Neural progenitor cell (in vitro differentiated cells): Measurements from ENCODE around the gene CD2BP2. TPM values are rescaled to one million over a fixed set of nuclear protein-coding genes. Genes with fewer than 3 reads are reported as not detected.

Experiments
- DNase-seq: peaks from one replicate; pipeline ENCODE4 v3.0.0-alpha.2; 2016; ENCODE audit warnings: low spot score
- H2AFZ ChIP-seq: fragments of 200-600 bp; sonication (generic); replicated peaks from 2 replicates; pipeline ENCODE4 v1.6.1; 2016; ENCODE audit warnings: antibody characterized with exemption
- H3F3A ChIP-seq: fragments of 200-600 bp; sonication (generic); 2 replicates; pipeline ENCODE4 v1.6.1; 2016; ENCODE audit warnings: antibody characterized with exemption, low read depth
- H3K27ac ChIP-seq: fragments of 200-600 bp; sonication (generic); 2 replicates; pipeline ENCODE4 v1.5.1; 2016; ENCODE audit warnings: mild to moderate bottlenecking
- H3K27me3 ChIP-seq: fragments of 200-600 bp; sonication (generic); 2 replicates; pipeline ENCODE4 v1.6.1; 2016; ENCODE audit warnings: mild to moderate bottlenecking, moderate library complexity
- H3K36me3 ChIP-seq: fragments of 200-600 bp; sonication (generic); 2 replicates; pipeline ENCODE4 v1.5.1; 2016
- H3K4me1 ChIP-seq: fragments of 200-600 bp; sonication (generic); 2 replicates; pipeline ENCODE4 v1.6.1; 2016; ENCODE audit warnings: mixed run types
- H3K4me2 ChIP-seq: fragments of 200-600 bp; sonication (generic); 2 replicates; pipeline ENCODE4 v1.6.1; 2016
- H3K4me3 ChIP-seq: fragments of 200-600 bp; sonication (generic); 2 replicates; pipeline ENCODE4 v1.5.1; 2016
- H3K79me2 ChIP-seq: fragments of 200-600 bp; sonication (generic); 2 replicates; pipeline ENCODE4 v1.6.1; 2016; ENCODE audit warnings: low read depth
- H3K9ac ChIP-seq: fragments of 200-600 bp; sonication (generic); 2 replicates; pipeline ENCODE4 v1.6.1; 2016
- H3K9me3 ChIP-seq: fragments of 200-600 bp; sonication (generic); 2 replicates; pipeline ENCODE4 v1.5.1; 2016; ENCODE audit warnings: low read depth
- H4K20me1 ChIP-seq: fragments of 200-600 bp; sonication (generic); 2 replicates; pipeline ENCODE4 v1.6.1; 2016; ENCODE audit warnings: low read depth
- H3K27ac Mint-ChIP-seq: 3 replicates; pipeline ENCODE4 v1.8.0; 2021; ENCODE audit warnings: mixed read lengths
- H3K27me3 Mint-ChIP-seq: 2 replicates; pipeline ENCODE4 v1.8.0; 2022; ENCODE audit warnings: low read depth, mild to moderate bottlenecking, inconsistent platforms, moderate library complexity, mixed read lengths; ENCODE audit not compliant: insufficient read depth
- H3K36me3 Mint-ChIP-seq: 3 replicates; pipeline ENCODE4 v1.8.0; 2021; ENCODE audit warnings: mixed read lengths
- H3K4me1 Mint-ChIP-seq: 3 replicates; pipeline ENCODE4 v1.8.0; 2021; ENCODE audit warnings: mixed read lengths
- H3K4me3 Mint-ChIP-seq: 3 replicates; pipeline ENCODE4 v1.8.0; 2021; ENCODE audit warnings: mild to moderate bottlenecking, moderate library complexity, mixed read lengths
- H3K9me3 Mint-ChIP-seq: 3 replicates; pipeline ENCODE4 v1.8.0; 2020; ENCODE audit warnings: mixed read lengths
- CTCF ChIP-seq: fragments of 200-600 bp; sonication (generic); IDR thresholded peaks from 2 replicates; pipeline ENCODE4 v1.5.1; 2017; ENCODE audit warnings: antibody characterized with exemption, mild to moderate bottlenecking
- EZH2 ChIP-seq: fragments of 200-600 bp; sonication (generic); IDR thresholded peaks from 2 replicates; pipeline ENCODE4 v1.6.1; 2017; ENCODE audit warnings: antibody characterized with exemption, mild to moderate bottlenecking, moderate library complexity
- EZH2phosphoT487 ChIP-seq: fragments of 200-600 bp; sonication (generic); IDR thresholded peaks from 2 replicates; pipeline ENCODE4 v1.6.1; 2017; ENCODE audit warnings: antibody characterized with exemption
- total RNA-seq: library from RNA; depleted of rRNA; stranded (reverse); fragments of >200 nt; gene quantifications from 2 replicates; pipeline ENCODE4 v1.2.3, GENCODE V29; 2015; ENCODE audit warnings: low replicate concordance

CD2BP2 gene
- total RNA-seq, 1 donor from 2014 or later: 30.4 TPM

- Histone ChIP-seq H3K4me2 (no peak overlapping the region), H4K20me1 (peaks cover 6% of the 10 kb centered on the region), H3K9ac (no peak overlapping the region), H3K79me2 (peaks cover 16% of the 10 kb centered on the region), H2AFZ (no peak overlapping the region), H3K9me3 (no peaks in the 10 kb centered on the region), H3K4me3 (no peak overlapping the region), H3F3A (peaks cover 29% of the 10 kb centered on the region), H3K27ac (no peak overlapping the region), H3K36me3 (no peaks in the 10 kb centered on the region), H3K4me1 (peaks cover 22% of the 10 kb centered on the region), H3K27me3 (no peaks in the 10 kb centered on the region)
- peaks cover 36% of the 10 kb centered on the region for H3K4me1 Mint-ChIP-seq
- H3K36me3 Mint-ChIP-seq: peaks cover 3% of the 10 kb centered on the region
- H3K27me3 Mint-ChIP-seq: no peaks in the 10 kb centered on the region
- no peak for TF ChIP-seq EZH2phosphoT487
- H3K4me3 Mint-ChIP-seq: peak overlapping the region; percentile 24
- no peak overlapping the region for H3K27ac Mint-ChIP-seq
- no peaks in the 10 kb centered on the region for H3K9me3 Mint-ChIP-seq
- no peak for DNase-seq
These were observed 21.4 kb upstream of the CD2BP2 start for GRCh38 chr16:30376461-30376902.

DNA sequence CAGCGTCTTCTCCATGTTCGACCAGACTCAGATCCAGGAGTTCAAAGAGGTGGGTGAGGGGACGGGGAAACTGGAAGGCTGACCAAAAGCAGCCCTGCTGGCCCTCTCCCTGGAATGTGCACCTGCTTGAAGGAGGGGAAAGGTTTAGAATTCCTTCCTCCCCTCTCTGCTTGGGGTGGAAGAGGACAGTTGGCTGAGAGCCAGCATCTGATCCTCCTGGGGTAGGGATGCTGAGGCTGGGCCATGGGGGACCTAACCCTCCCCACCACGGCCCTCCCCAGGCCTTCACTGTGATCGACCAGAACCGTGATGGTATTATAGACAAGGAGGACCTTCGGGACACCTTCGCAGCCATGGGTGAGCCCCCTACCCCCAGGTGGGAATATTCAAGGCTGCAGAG lies 20.8 kb upstream of the CD2BP2 start:
- no peak overlapping the region for H3K9ac ChIP-seq
- H3K4me3 Mint-ChIP-seq: peak overlapping the region; percentile 18
- peaks cover 36% of the 10 kb centered on the region for H3K4me1 Mint-ChIP-seq
- H4K20me1 ChIP-seq: peaks cover 6% of the 10 kb centered on the region
- H3K36me3 ChIP-seq: no peaks in the 10 kb centered on the region
- no peaks in the 10 kb centered on the region for H3K27me3 Mint-ChIP-seq
- no peaks in the 10 kb centered on the region for H3K27me3 ChIP-seq
- H3K9me3 Mint-ChIP-seq: no peaks in the 10 kb centered on the region
- DNase-seq: no peak
- H3K27ac ChIP-seq: no peak overlapping the region
- H3K36me3 Mint-ChIP-seq: peaks cover 3% of the 10 kb centered on the region
- H3K4me3 ChIP-seq: no peak overlapping the region
- no peaks in the 10 kb centered on the region for H3K9me3 ChIP-seq
- H2AFZ ChIP-seq: no peak overlapping the region
- TF ChIP-seq EZH2phosphoT487: no peak
- no peak for TF ChIP-seq CTCF
- TF ChIP-seq EZH2: no peak
- peaks cover 16% of the 10 kb centered on the region for H3K79me2 ChIP-seq
- peaks cover 34% of the 10 kb centered on the region for H3F3A ChIP-seq
- H3K4me1 ChIP-seq: peaks cover 25% of the 10 kb centered on the region
- H3K4me2 ChIP-seq: peak overlapping the region; percentile 5
- H3K27ac Mint-ChIP-seq: no peak overlapping the region

DNA sequence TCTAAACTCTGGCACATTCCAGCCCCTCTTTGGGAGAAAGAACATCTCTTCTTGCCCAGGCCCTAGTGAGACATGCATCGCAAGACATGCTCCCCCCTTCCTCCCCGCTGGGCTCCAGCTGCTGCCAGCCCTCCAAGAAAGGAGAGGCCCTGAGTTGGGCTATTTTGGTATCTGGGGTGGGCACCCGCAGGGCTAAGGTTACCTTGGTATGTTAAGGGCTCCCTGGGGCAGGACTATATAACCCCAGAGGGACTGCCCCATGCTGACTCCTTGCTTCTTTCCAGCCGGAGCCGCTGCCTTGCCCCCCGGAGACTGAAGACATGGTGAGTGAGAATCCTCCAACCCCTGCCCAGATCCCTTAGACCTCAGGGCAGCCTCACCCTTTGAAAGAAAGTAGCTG lies 19.4 kb upstream of the CD2BP2 start, which contains the start of gene MYL11:
Gene MYL11 (plus strand): TSS at position 265 of the 400 bp plus-strand sequence. CDS start 56 bp downstream, at position 321.
- Mint-ChIP-seq H3K4me3 (no peak within 1 kb of the TSS), H3K4me1 (peaks cover 27% of the 10 kb centered on the region), H3K27me3 (no peaks in the 10 kb centered on the region), H3K36me3 (no peaks in the 10 kb centered on the region), H3K9me3 (no peaks in the 10 kb centered on the region), H3K27ac (peak within 1 kb of the TSS; percentile 87)
- H3K9me3 ChIP-seq: no peaks in the 10 kb centered on the region
- no peak within 1 kb of the TSS for H3K27ac ChIP-seq
- peaks cover 25% of the 10 kb centered on the region for H3K4me1 ChIP-seq
- no peak within 1 kb of the TSS for H2AFZ ChIP-seq
- H3K4me3 ChIP-seq: no peak within 1 kb of the TSS
- no peaks in the 10 kb centered on the region for H3K36me3 ChIP-seq
- peaks cover 36% of the 10 kb centered on the region for H3F3A ChIP-seq
- H4K20me1 ChIP-seq: peaks cover 9% of the 10 kb centered on the region
- no peaks in the 10 kb centered on the region for H3K27me3 ChIP-seq
- peak within 1 kb of the TSS; percentile 5 for H3K4me2 ChIP-seq
- TF ChIP-seq EZH2: no peak
- no peak for TF ChIP-seq EZH2phosphoT487
- TF ChIP-seq CTCF: no peak
- H3K79me2 ChIP-seq: peaks cover 9% of the 10 kb centered on the region
- no peak within 1 kb of the TSS for H3K9ac ChIP-seq
- DNase-seq: no peak

DNA sequence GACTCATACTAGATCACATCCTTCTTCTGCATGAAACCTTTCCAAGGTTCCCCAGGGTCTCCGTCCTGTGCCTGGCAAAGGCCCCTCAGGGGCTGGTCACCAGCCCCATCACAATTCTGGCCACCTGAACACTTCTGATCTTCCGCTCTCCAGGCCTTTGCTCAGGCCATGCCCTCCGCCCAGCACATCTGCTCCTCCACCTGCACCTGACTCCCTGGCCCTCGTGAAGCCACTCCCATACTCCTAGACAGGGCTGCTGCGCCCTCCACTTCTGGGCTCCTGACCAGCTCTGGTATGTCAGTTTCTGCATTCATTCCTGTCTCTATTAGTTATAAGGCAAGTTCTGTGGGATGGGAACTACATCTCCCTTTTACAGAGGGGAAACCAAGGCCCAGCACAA lies 17.6 kb upstream of the CD2BP2 start:
- H2AFZ ChIP-seq: no peak overlapping the region
- H3K27me3 ChIP-seq: no peaks in the 10 kb centered on the region
- H3K4me1 ChIP-seq: peaks cover 29% of the 10 kb centered on the region
- H3K36me3 ChIP-seq: no peaks in the 10 kb centered on the region
- Mint-ChIP-seq H3K9me3 (no peaks in the 10 kb centered on the region), H3K4me3 (no peak overlapping the region), H3K4me1 (peaks cover 40% of the 10 kb centered on the region), H3K27ac (peak overlapping the region; percentile 84), H3K27me3 (peaks cover 3% of the 10 kb centered on the region), H3K36me3 (no peaks in the 10 kb centered on the region)
- H3K4me3 ChIP-seq: no peak overlapping the region
- no peaks in the 10 kb centered on the region for H3K9me3 ChIP-seq
- no peak overlapping the region for H3K9ac ChIP-seq
- TF ChIP-seq EZH2 (no peak), EZH2phosphoT487 (no peak), CTCF (no peak)
- peaks cover 21% of the 10 kb centered on the region for H3K79me2 ChIP-seq
- no peak for DNase-seq
- H4K20me1 ChIP-seq: peaks cover 21% of the 10 kb centered on the region
- H3K27ac ChIP-seq: no peak overlapping the region
- H3K4me2 ChIP-seq: no peak overlapping the region
- peaks cover 28% of the 10 kb centered on the region for H3F3A ChIP-seq
